GM21360 (cell line): ENCODE data around the gene SH2D5.

Source experiments
- ATAC-seq: cut with Tn5 transposase; IDR thresholded peaks from one replicate; pipeline ENCODE4 v1.9.1; 2021; ENCODE audit warnings: mild to moderate bottlenecking, moderate library complexity; ENCODE audit not compliant: unreplicated experiment

SH2D5 gene

GRCh38 chr1:20715406-20715805 is 17.1 kb downstream of the SH2D5 start:
- no peak for ATAC-seq

DNA sequence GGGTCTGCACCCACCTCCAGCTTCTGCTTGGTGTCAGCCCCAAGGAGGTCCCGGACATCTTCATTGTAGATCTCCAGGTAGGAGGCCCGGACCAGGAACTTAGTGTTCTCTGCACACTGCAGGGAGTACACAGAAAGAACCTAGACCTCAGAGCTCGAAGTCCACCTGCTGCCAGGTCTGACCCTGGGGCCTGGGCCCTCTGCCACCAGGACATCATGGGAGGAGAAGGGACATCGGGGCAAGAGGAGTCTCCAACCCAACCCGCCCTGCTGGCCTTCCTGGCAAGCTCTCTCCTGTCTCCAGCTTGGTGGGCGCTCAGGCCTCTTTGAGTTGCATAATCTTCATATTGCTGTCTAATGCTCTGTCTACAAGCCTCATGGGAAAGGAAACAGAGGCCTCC is 19.1 kb downstream of the SH2D5 start:
- no peak for ATAC-seq

DNA sequence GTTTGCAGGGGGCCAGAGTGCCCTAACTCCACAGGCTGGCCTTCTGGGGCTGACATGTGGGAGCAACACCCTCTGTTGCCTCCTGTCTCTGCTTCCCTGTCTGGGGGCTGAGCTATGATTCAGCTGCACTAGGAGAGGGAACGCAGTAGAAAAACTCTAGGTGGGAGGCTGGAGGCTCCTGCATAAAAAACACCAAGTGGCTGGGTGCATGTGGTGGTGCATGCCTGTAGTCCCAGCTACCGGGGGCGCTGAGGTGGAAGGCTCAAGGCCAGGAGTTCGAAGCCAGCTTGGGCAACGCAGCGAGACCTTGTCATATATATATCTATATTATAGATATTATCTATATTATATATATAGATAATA is 20.3 kb downstream of the SH2D5 start:
- ATAC-seq = no peak

GRCh38 chr1:20711285-20712214 is 21.0 kb downstream of the SH2D5 start:
- no peak for ATAC-seq

GRCh38 chr1:20710469-20711284 is 21.8 kb downstream of the SH2D5 start:
- no peak for ATAC-seq

DNA sequence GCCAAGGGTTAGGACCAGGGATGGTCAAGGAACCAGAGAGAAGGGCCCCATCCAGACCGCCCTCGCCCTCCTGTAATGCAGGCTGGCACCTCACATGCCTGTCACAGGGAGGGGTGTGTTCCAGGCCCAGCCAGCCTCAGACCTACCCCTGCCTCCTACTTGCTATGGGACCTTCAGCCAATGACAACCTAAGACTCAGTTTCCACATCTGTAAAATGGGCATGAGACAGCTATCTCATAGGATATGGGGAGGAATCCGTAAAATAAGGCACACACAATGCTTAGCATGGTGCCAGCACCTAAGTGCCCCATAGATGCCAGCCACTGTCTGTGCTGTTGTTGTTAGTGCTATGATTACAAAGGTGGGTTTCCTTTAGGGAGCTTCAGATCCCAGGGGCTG is 22.6 kb downstream of the SH2D5 start:
- ATAC-seq = no peak

DNA sequence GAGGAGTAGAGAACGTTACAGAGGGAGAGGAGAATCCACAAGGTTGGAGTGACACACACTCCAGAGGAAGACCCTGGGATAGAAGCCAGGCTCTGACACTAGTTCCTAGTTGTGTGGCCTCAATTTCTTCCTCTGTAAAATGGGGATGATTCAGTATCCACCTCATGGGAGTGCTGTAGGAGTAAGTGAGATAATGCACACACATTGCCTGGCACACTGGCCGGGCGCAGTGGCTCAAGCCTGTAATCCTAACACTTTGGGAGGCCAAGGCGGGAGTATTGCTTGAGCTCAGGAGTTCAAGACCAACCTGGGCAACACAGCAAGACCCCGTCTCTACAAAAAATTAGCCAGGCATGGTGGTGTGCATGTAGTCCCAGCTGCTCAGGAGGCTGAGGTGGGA is 23.6 kb downstream of the SH2D5 start:
- ATAC-seq = no peak

- no peak for ATAC-seq
Measured at GRCh38 chr1:20708057-20708456, 24.4 kb downstream of the SH2D5 start.

GRCh38 chr1:20706841-20707240 is 25.7 kb downstream of the SH2D5 start:
- no peak for ATAC-seq

- no peak for ATAC-seq
Measured at GRCh38 chr1:20705203-20705755, 27.2 kb downstream of the SH2D5 start.

GRCh38 chr1:20704390-20705202 is 27.9 kb downstream of the SH2D5 start:
- no peak for ATAC-seq

- no peak for ATAC-seq
Measured at GRCh38 chr1:20703124-20703756, 29.3 kb downstream of the SH2D5 start.

DNA sequence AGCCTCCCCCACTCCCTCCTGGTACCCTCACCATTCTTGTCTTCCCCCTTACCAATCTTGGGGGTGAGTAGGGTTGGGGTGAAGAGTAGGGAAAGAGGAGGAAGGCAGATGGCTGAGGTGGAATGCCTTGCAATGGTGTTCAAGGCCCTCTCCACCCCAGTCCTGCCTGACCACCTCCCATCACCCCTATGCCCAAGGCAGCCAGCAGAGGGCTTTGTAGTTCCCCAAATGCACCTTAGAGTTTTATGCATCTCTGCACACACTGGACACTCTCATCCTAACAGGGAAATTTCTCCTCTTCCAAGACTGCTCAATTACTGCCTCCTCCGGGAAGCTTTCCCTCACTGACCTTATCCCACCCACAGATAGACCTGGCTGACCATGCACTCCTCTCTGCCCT is 30.1 kb downstream of the SH2D5 start:
- ATAC-seq = no peak

GRCh38 chr1:20701847-20702246 is 30.7 kb downstream of the SH2D5 start:
- no peak for ATAC-seq

DNA sequence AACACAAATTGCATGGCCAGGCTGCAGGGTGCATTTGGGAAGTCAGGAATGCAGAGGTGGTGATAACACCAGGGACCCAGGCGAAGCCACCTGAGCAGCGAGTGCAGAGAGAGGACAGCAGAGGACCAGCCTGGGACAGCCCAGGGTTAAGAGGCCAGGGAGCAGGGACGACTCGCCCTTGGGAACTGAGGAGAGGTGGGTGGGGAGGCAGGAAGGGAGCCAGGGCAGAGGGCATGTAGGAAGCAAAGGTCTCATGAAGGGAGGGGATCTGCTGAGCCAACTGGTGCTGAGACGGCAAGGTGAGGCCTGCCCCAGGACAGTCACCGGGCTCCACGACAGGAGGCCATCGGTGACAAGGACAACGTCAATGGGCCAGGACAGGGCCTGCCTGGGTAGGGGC is 31.1 kb downstream of the SH2D5 start:
- ATAC-seq = no peak

GRCh38 chr1:20700636-20701215 is 31.8 kb downstream of the SH2D5 start:
- no peak for ATAC-seq

GRCh38 chr1:20699558-20699957 is 32.9 kb downstream of the SH2D5 start:
- ATAC-seq = no peak

DNA sequence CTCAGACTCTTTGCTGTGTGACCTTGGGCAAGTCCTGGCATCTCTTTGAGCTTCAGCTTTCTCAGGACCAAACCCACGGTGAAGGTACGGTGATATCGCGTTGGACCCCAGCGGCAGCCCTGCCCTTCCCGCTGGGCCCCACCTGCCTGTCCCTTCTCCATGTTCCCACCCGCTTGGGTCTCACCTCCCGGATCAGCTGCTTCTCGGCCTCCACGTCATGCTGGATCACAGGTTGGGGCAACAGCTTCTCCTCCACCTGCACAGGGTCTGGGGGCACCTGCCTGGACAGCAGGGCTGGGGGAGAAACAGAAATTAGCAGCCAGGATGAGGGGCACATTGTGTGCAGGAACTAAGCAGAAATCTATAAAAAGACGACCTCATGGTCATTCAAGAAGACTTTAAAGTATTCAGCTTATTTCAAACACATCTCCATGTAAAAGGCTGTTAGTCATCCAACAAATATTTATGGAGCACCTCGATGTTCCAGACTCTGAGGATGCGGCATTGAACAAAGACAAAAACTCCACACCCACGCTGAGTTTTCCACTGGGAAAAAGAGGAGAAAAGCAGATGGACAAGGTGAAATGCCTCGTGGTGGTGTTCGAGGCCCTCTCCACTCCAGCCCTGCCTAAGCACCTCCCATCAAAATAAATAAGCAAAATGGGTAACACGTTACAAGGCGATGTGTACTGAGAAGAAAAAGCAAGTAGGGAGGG is 34.1 kb downstream of the SH2D5 start:
- ATAC-seq = no peak

- no peak for ATAC-seq
Measured at GRCh38 chr1:20697563-20697962, 34.9 kb downstream of the SH2D5 start.
